H9 (cell line): ENCODE data around the gene FAM193B. TPM values are rescaled to one million over a fixed set of nuclear protein-coding genes. Genes with fewer than 3 reads are reported as not detected.

Experiments used
- DNase-seq: peaks from one replicate; pipeline ENCODE4 v3.0.0-alpha.2; 2017
- H2AFZ ChIP-seq: one replicate; pipeline ENCODE4 v1.6.1; 2013; ENCODE audit warnings: mild to moderate bottlenecking, low read length, control low read depth, moderate library complexity
- H2AK5ac ChIP-seq: 2 replicates; pipeline ENCODE4 v1.6.1; 2013; ENCODE audit warnings: low read length, control low read depth, mixed read lengths; ENCODE audit not compliant: insufficient read length
- H2BK120ac ChIP-seq: one replicate; pipeline ENCODE4 v1.6.1; 2013; ENCODE audit warnings: low read depth, mild to moderate bottlenecking, low read length, control low read depth, inconsistent platforms; ENCODE audit not compliant: poor library complexity, severe bottlenecking
- H2BK12ac ChIP-seq: 2 replicates; pipeline ENCODE4 v1.6.1; 2013; ENCODE audit warnings: low read length, control low read depth, mixed read lengths, low read depth; ENCODE audit not compliant: insufficient read length
- H2BK15ac ChIP-seq: 2 replicates; pipeline ENCODE4 v1.6.1; 2013; ENCODE audit warnings: low read depth, low read length, control low read depth
- H2BK20ac ChIP-seq: one replicate; pipeline ENCODE4 v1.6.1; 2013; ENCODE audit warnings: low read depth, mild to moderate bottlenecking, low read length, control low read depth, inconsistent platforms; ENCODE audit not compliant: poor library complexity, severe bottlenecking
- H2BK5ac ChIP-seq: 2 replicates; pipeline ENCODE4 v1.6.1; 2013; ENCODE audit warnings: low read length, control low read depth, mixed read lengths; ENCODE audit not compliant: insufficient read length
- H3K14ac ChIP-seq: 2 replicates; pipeline ENCODE4 v1.6.1; 2013; ENCODE audit warnings: low read length, control low read depth; ENCODE audit not compliant: insufficient read depth
- H3K18ac ChIP-seq: 2 replicates; pipeline ENCODE4 v1.6.1; 2013; ENCODE audit warnings: low read depth, mild to moderate bottlenecking, mixed read lengths, low read length, control low read depth; ENCODE audit not compliant: insufficient read length
- H3K23ac ChIP-seq: 2 replicates; pipeline ENCODE4 v1.6.1; 2013; ENCODE audit warnings: low read length, control low read depth, mixed read lengths, low read depth; ENCODE audit not compliant: insufficient read length
- H3K23me2 ChIP-seq: 2 replicates; pipeline ENCODE4 v1.6.1; 2013; ENCODE audit warnings: low read depth, mild to moderate bottlenecking, mixed read lengths, low read length, control low read depth; ENCODE audit not compliant: insufficient read length, poor library complexity, severe bottlenecking
- H3K27ac ChIP-seq: 2 replicates; pipeline ENCODE4 v1.5.1; 2013; ENCODE audit warnings: low read length, control low read depth, mixed read lengths, low read depth; ENCODE audit not compliant: insufficient read length
- H3K27me3 ChIP-seq: 2 replicates; pipeline ENCODE4 v1.6.1; 2013; ENCODE audit warnings: low read length, control low read depth, inconsistent platforms; ENCODE audit not compliant: insufficient read depth
- H3K4ac ChIP-seq: 2 replicates; pipeline ENCODE4 v1.6.1; 2013; ENCODE audit warnings: low read depth, mild to moderate bottlenecking, control low read depth, inconsistent platforms, low read length, moderate library complexity
- H3K4me1 ChIP-seq: 2 replicates; pipeline ENCODE4 v1.6.1; 2013; ENCODE audit warnings: low read length, control low read depth, inconsistent platforms; ENCODE audit not compliant: insufficient read depth
- H3K4me2 ChIP-seq: 2 replicates; pipeline ENCODE4 v1.6.1; 2013; ENCODE audit warnings: low read length, control low read depth, mixed read lengths; ENCODE audit not compliant: insufficient read length, insufficient read depth
- H3K56ac ChIP-seq: 2 replicates; pipeline ENCODE4 v1.6.1; 2013; ENCODE audit warnings: low read depth, mild to moderate bottlenecking, mixed read lengths, low read length, control low read depth; ENCODE audit not compliant: insufficient read length
- H3K79me1 ChIP-seq: 2 replicates; pipeline ENCODE4 v1.6.1; 2013; ENCODE audit warnings: low read depth, mild to moderate bottlenecking, moderate library complexity, low read length, control low read depth, inconsistent platforms; ENCODE audit not compliant: insufficient read depth, poor library complexity, severe bottlenecking
- H3K79me2 ChIP-seq: 2 replicates; pipeline ENCODE4 v1.6.1; 2013; ENCODE audit warnings: low read length, control low read depth, inconsistent platforms; ENCODE audit not compliant: insufficient read depth
- H3K9ac ChIP-seq: 2 replicates; pipeline ENCODE4 v1.6.1; 2013; ENCODE audit warnings: low read length, control low read depth, mixed read lengths; ENCODE audit not compliant: insufficient read length; ENCODE audit errors: extremely low read depth
- H3K9me3 ChIP-seq: one replicate; pipeline ENCODE4 v1.6.1; 2013; ENCODE audit warnings: low read depth, low read length, inconsistent platforms; ENCODE audit not compliant: control insufficient read depth
- H3T11ph ChIP-seq: one replicate; pipeline ENCODE4 v1.6.1; 2013; ENCODE audit warnings: mild to moderate bottlenecking, low read length, control low read depth, inconsistent platforms
- H4K20me1 ChIP-seq: one replicate; pipeline ENCODE4 v1.6.1; 2013; ENCODE audit not compliant: control insufficient read depth, insufficient read length, insufficient read depth
- H4K5ac ChIP-seq: 2 replicates; pipeline ENCODE4 v1.6.1; 2013; ENCODE audit warnings: low read depth, mild to moderate bottlenecking, mixed read lengths, low read length, control low read depth; ENCODE audit not compliant: insufficient read length
- H4K8ac ChIP-seq: replicated peaks from 2 replicates; pipeline ENCODE4 v1.6.1; 2013; ENCODE audit warnings: low read length, control low read depth, mixed read lengths, low read depth; ENCODE audit not compliant: insufficient read length
- H4K91ac ChIP-seq: 2 replicates; pipeline ENCODE4 v1.6.1; 2013; ENCODE audit warnings: low read depth, mild to moderate bottlenecking, moderate library complexity, mixed read lengths, low read length, control low read depth; ENCODE audit not compliant: insufficient read length
- H3K27ac Mint-ChIP-seq, 3 experiments: 2 replicates in 2 of 3; 3 replicates in 1 of 3; pipeline ENCODE4 v1.8.0; 2020 to 2021; ENCODE audit warnings: mixed read lengths in 3 of 3, mild to moderate bottlenecking in 1 of 3, moderate library complexity in 1 of 3
- H3K27me3 Mint-ChIP-seq: 2 replicates; pipeline ENCODE4 v1.8.0; 2021; ENCODE audit warnings: low read depth, mild to moderate bottlenecking, moderate library complexity, mixed read lengths
- H3K36me3 Mint-ChIP-seq, 3 experiments: 2 replicates in 2 of 3; 3 replicates in 1 of 3; pipeline ENCODE4 v1.8.0; 2020 to 2021; ENCODE audit warnings: low read depth in 3 of 3, mixed read lengths in 3 of 3; ENCODE audit not compliant: insufficient read depth in 1 of 3
- H3K4me1 Mint-ChIP-seq, 2 experiments: 2 replicates each; pipeline ENCODE4 v1.8.0; 2020; ENCODE audit warnings: mixed read lengths in 2 of 2
- H3K4me3 Mint-ChIP-seq, 2 experiments: 2 replicates in 1 of 2; 3 replicates in 1 of 2; pipeline ENCODE4 v1.8.0; 2020 to 2021; ENCODE audit warnings: mild to moderate bottlenecking in 2 of 2, mixed read lengths in 2 of 2, moderate library complexity in 1 of 2
- H3K9me3 Mint-ChIP-seq, 2 experiments: 2 replicates in 1 of 2; 3 replicates in 1 of 2; pipeline ENCODE4 v1.8.0; 2020; ENCODE audit warnings: mild to moderate bottlenecking in 2 of 2, mixed read lengths in 2 of 2, moderate library complexity in 1 of 2
- CTCF ChIP-seq: fragments of 200-600 bp; sonication (generic); conservative IDR thresholded peaks from 3 replicates; pipeline ENCODE4 v1.8.0; 2021; ENCODE audit warnings: antibody characterized with exemption, mild to moderate bottlenecking
- WGBS: extraction: QIAGEN DNeasy Blood & Tissue Kit; methylation state at CpG from one replicate; pipeline ENCODE4 v1.1.7; 2013; ENCODE audit warnings: missing lambda C conversion rate, low lambda C conversion rate, mixed read lengths; ENCODE audit not compliant: insufficient read length; ENCODE audit errors: extremely low coverage; 5-methylcytosine and 5-hydroxymethylcytosine counted together
- total RNA-seq: library from RNA; stranded (reverse); gene quantifications from 2 replicates; pipeline ENCODE4 v1.2.1, GENCODE V29; 2021

FAM193B gene
- total RNA-seq, 1 experiment from 2014 or later, result 71.5 TPM

GRCh38 chr5:177557041-177557647 lies 2.8 kb upstream of the FAM193B start:
- no peak overlapping the region for H3K27ac ChIP-seq
- H3K9me3 Mint-ChIP-seq, result peaks cover 19 to 21% of the 10 kb centered on the region in 2 experiments
- H2AK5ac ChIP-seq, result no peak overlapping the region
- H3K27me3 ChIP-seq, result no peaks in the 10 kb centered on the region
- peaks cover 14 to 23% (median 18%) of the 10 kb centered on the region in 3 experiments for H3K36me3 Mint-ChIP-seq
- no peaks in the 10 kb centered on the region for H4K20me1 ChIP-seq
- no peak overlapping the region for H3K4me2 ChIP-seq
- H3K4me1 Mint-ChIP-seq, result peaks cover 33 to 35% of the 10 kb centered on the region in 2 experiments
- no peak overlapping the region for H3K9ac ChIP-seq
- peaks cover 12% of the 10 kb centered on the region for H3K27me3 Mint-ChIP-seq
- no peak overlapping the region for H3K18ac ChIP-seq
- no peak overlapping the region for H3K56ac ChIP-seq
- H2BK20ac ChIP-seq, result no peak overlapping the region
- no CpG with 5 or more reads among the region's 4 CpGs for WGBS
- no peak overlapping the region for H3K27ac Mint-ChIP-seq
- peaks cover 14% of the 10 kb centered on the region for H3K79me1 ChIP-seq
- H3T11ph ChIP-seq, result no peak overlapping the region
- no peak overlapping the region for H3K4ac ChIP-seq
- H3K23ac ChIP-seq, result no peak overlapping the region
- peaks cover 9% of the 10 kb centered on the region; the same call in 1 of the 2 replicates for H3K79me2 ChIP-seq
- H3K4me1 ChIP-seq, result peaks cover 5% of the 10 kb centered on the region; the same call in 1 of the 2 replicates
- TF ChIP-seq CTCF, result no peak
- H2BK12ac ChIP-seq, result no peak overlapping the region
- no peak overlapping the region for H3K4me3 Mint-ChIP-seq
- no peak overlapping the region for H4K8ac ChIP-seq
- H2BK5ac ChIP-seq, result no peak overlapping the region
- no peak overlapping the region for H3K14ac ChIP-seq
- no peak for DNase-seq
- peaks cover 15% of the 10 kb centered on the region for H3K23me2 ChIP-seq
- H4K91ac ChIP-seq, result no peak overlapping the region
- H2AFZ ChIP-seq, result no peak overlapping the region
- H4K5ac ChIP-seq, result no peak overlapping the region
- no peaks in the 10 kb centered on the region for H3K9me3 ChIP-seq
- H2BK120ac ChIP-seq, result no peak overlapping the region
- H2BK15ac ChIP-seq, result no peak overlapping the region
